Measurements from ENCODE around the gene DIAPH2. TPM values are rescaled to one million over a fixed set of nuclear protein-coding genes. Genes with fewer than 3 reads are reported as not detected.

The DIAPH2 gene
- total RNA-seq, 2 donors from 2014 or later: 21.5 to 51.8 TPM

GRCh38 chrX:96989830-96990571, 305.4 kb downstream of the DIAPH2 start:
- Mint-ChIP-seq H3K27me3 (ENCODE audit: insufficient read depth) (no peaks in the 10 kb centered on the region), H3K4me1 (peaks cover 37% of the 10 kb centered on the region), H3K9me3 (no peaks in the 10 kb centered on the region), H3K4me3 (no peak overlapping the region), H3K36me3 (ENCODE audit: low read depth) (no peaks in the 10 kb centered on the region), H3K27ac (no peak overlapping the region)
- Histone ChIP-seq H3K36me3 (ENCODE audit: control insufficient read depth, insufficient read depth, low read length) (no peaks in the 10 kb centered on the region), H3K9me3 (ENCODE audit: control insufficient read depth, low read length) (no peaks in the 10 kb centered on the region), H3K27ac (ENCODE audit: low read depth, low read length) (no peak overlapping the region), H3K9ac (ENCODE audit: extremely low read depth, low read length, poor library complexity, severe bottlenecking) (no peak overlapping the region), H3K4me1 (ENCODE audit: control insufficient read depth, insufficient read depth, low read length) (no peaks in the 10 kb centered on the region), H3K27me3 (ENCODE audit: control insufficient read depth, insufficient read depth, low read length, poor library complexity, severe bottlenecking) (no peaks in the 10 kb centered on the region), H3K4me3 (ENCODE audit: low read length) (no peak overlapping the region)
- no peak for DNase-seq
- no peak for TF ChIP-seq CTCF (conservative IDR thresholded peaks at IDR 0.05)
- WGBS, 2 experiments (ENCODE audit: insufficient coverage in 1 of 2, insufficient read length in 1 of 2): 85 to 90% methylated on average over 2 to 3 of the region's 5 CpGs

DNA sequence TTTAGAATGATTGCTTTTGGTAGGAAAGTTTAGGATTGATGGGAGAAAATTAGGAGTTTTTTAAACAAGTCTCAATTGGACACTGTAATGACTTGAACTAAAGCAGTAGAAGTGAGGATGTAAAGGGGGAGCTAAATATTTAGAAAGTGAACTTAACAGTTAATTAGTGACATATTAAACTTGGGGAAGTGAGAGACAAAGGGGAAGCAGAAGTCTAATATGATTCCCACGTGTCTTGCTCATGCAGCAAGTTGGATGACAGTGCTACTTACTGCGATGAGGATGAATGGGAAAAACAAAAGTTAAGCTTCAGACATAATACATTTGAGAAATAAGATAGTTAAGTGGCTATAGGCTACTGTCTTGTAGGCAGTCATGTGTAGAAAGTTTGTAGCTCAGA, 309.5 kb downstream of the DIAPH2 start:
- Histone ChIP-seq H3K4me1 (ENCODE audit: control insufficient read depth, insufficient read depth, low read length) (no peaks in the 10 kb centered on the region), H3K9me3 (ENCODE audit: control insufficient read depth, low read length) (no peaks in the 10 kb centered on the region), H3K4me3 (ENCODE audit: low read length) (no peak overlapping the region), H3K9ac (ENCODE audit: extremely low read depth, low read length, poor library complexity, severe bottlenecking) (no peak overlapping the region), H3K27me3 (ENCODE audit: control insufficient read depth, insufficient read depth, low read length, poor library complexity, severe bottlenecking) (no peaks in the 10 kb centered on the region), H3K27ac (ENCODE audit: low read depth, low read length) (no peak overlapping the region), H3K36me3 (ENCODE audit: control insufficient read depth, insufficient read depth, low read length) (no peaks in the 10 kb centered on the region)
- DNase-seq: no peak
- 83 to 88% methylated on average over 1 to 2 of the region's 2 CpGs for WGBS, 2 experiments (ENCODE audit: insufficient coverage in 1 of 2, insufficient read length in 1 of 2)
- peaks cover 6% of the 10 kb centered on the region for H3K36me3 Mint-ChIP-seq (ENCODE audit: low read depth)
- H3K27ac Mint-ChIP-seq: no peak overlapping the region
- TF ChIP-seq CTCF (conservative IDR thresholded peaks at IDR 0.05): no peak
- no peak overlapping the region for H3K4me3 Mint-ChIP-seq
- peaks cover 38% of the 10 kb centered on the region for H3K4me1 Mint-ChIP-seq
- H3K27me3 Mint-ChIP-seq (ENCODE audit: insufficient read depth): no peaks in the 10 kb centered on the region
- H3K9me3 Mint-ChIP-seq: peaks cover 7% of the 10 kb centered on the region

DNA sequence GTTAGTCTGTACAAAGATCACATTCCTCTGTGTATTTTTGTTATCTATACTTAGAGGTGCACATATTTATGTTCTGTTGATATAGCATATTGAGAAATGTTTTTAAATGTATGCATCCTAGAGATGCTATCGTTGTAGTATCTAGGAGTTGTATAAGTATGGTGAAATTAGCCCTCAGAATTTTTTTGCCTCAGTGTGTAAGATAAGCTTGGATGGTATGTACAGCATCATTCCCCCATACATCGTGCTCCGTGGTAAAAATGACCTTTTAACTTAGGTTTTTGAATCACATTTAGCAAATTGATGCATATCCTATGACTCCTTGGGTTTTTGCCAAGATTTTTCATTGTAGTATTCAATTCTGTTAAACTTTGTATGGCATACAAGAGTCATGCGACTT, 312.6 kb downstream of the DIAPH2 start:
- H3K9me3 Mint-ChIP-seq: peaks cover 17% of the 10 kb centered on the region
- 95% methylated on average over 4 of the region's 4 CpGs; no CpG with 5 or more reads in 1 of the 2 experiments for WGBS, 2 experiments (ENCODE audit: insufficient coverage in 1 of 2, insufficient read length in 1 of 2)

More for the DNA sequence above, 312.6 kb downstream of the DIAPH2 start:
- H3K36me3 Mint-ChIP-seq (ENCODE audit: low read depth): peaks cover 20% of the 10 kb centered on the region
- no peak overlapping the region for H3K27ac ChIP-seq (ENCODE audit: low read depth, low read length)
- H3K9ac ChIP-seq (ENCODE audit: extremely low read depth, low read length, poor library complexity, severe bottlenecking): no peak overlapping the region
- H3K4me1 ChIP-seq (ENCODE audit: control insufficient read depth, insufficient read depth, low read length): no peaks in the 10 kb centered on the region
- no peak overlapping the region for H3K4me3 ChIP-seq (ENCODE audit: low read length)
- no peak overlapping the region for H3K4me3 Mint-ChIP-seq
- no peak for TF ChIP-seq CTCF (conservative IDR thresholded peaks at IDR 0.05)
- no peak for DNase-seq
- no peaks in the 10 kb centered on the region for H3K36me3 ChIP-seq (ENCODE audit: control insufficient read depth, insufficient read depth, low read length)
- no peaks in the 10 kb centered on the region for H3K27me3 ChIP-seq (ENCODE audit: control insufficient read depth, insufficient read depth, low read length, poor library complexity, severe bottlenecking)
- H3K9me3 ChIP-seq (ENCODE audit: control insufficient read depth, low read length): no peaks in the 10 kb centered on the region
- H3K4me1 Mint-ChIP-seq: peaks cover 27% of the 10 kb centered on the region
- H3K27me3 Mint-ChIP-seq (ENCODE audit: insufficient read depth): no peaks in the 10 kb centered on the region
- H3K27ac Mint-ChIP-seq: no peak overlapping the region
